ENCODE results near the gene SSH2.

- no peak for TF ChIP-seq CTCF (IDR thresholded peaks at IDR 0.05)
- no peak for TF ChIP-seq POLR2A (IDR thresholded peaks at IDR 0.05)
- no peak for TF ChIP-seq POLR2AphosphoS5 (IDR thresholded peaks at IDR 0.05)
Observed at GRCh38 chr17:29954405-29954804, 24.4 kb upstream of the SSH2 start.
